Osteoblast (primary cell): Measurements from ENCODE around the gene ELOVL5. TPM values are rescaled to one million over a fixed set of nuclear protein-coding genes. Genes with fewer than 3 reads are reported as not detected.
"Not testable (repeated sequence)": the region's sequence is repeated elsewhere in the genome, so short reads cannot be mapped to it uniquely, and the experiment has no call there.

ENCODE experiments used
- DNase-seq: peaks from one replicate; pipeline ENCODE4 v3.0.0; 2011; ENCODE audit warnings: low spot score, mixed read lengths; ENCODE audit not compliant: insufficient read length; ENCODE audit errors: missing footprints
- H2AFZ ChIP-seq: 2 replicates; pipeline ENCODE4 v1.6.0; 2011; ENCODE audit warnings: mild to moderate bottlenecking, low read length
- H3K27ac ChIP-seq: 2 replicates; pipeline ENCODE4 v1.5.1; 2011; ENCODE audit warnings: mild to moderate bottlenecking, low read depth, low read length, moderate library complexity
- H3K27me3 ChIP-seq: 2 replicates; pipeline ENCODE4 v1.6.0; 2012; ENCODE audit warnings: mild to moderate bottlenecking, control low read depth, inconsistent platforms, low read length, moderate library complexity; ENCODE audit not compliant: insufficient read depth
- H3K36me3 ChIP-seq: 2 replicates; pipeline ENCODE4 v1.5.1; 2011; ENCODE audit warnings: mild to moderate bottlenecking, low read length, control low read depth, moderate library complexity; ENCODE audit not compliant: insufficient read depth
- H3K4me1 ChIP-seq: 2 replicates; pipeline ENCODE4 v1.5.1; 2011; ENCODE audit warnings: mild to moderate bottlenecking, low read length, control low read depth, moderate library complexity; ENCODE audit not compliant: insufficient read depth
- H3K4me2 ChIP-seq: 2 replicates; pipeline ENCODE4 v1.6.0; 2011; ENCODE audit warnings: mild to moderate bottlenecking, low read length; ENCODE audit not compliant: insufficient read depth
- H3K4me3 ChIP-seq: fragments of 200-600 bp; sonication (generic); 3 replicates; pipeline ENCODE4 v1.5.1; 2012; ENCODE audit warnings: mild to moderate bottlenecking, low read length, inconsistent platforms; ENCODE audit not compliant: insufficient read depth
- H3K79me2 ChIP-seq: 2 replicates; pipeline ENCODE4 v1.6.0; 2012; ENCODE audit warnings: mild to moderate bottlenecking, low read length, control low read depth, inconsistent platforms; ENCODE audit not compliant: insufficient read depth
- H3K9me3 ChIP-seq: 2 replicates; pipeline ENCODE4 v1.5.1; 2011; ENCODE audit warnings: low read depth, low read length, control low read depth
- H4K20me1 ChIP-seq: 2 replicates; pipeline ENCODE4 v1.6.0; 2012; ENCODE audit warnings: mild to moderate bottlenecking, low read length, control low read depth; ENCODE audit not compliant: insufficient read depth
- total RNA-seq: library from RNA; depleted of rRNA; stranded (reverse); fragments of >200 nt; gene quantifications from 2 replicates; pipeline ENCODE4 v1.2.3, GENCODE V29; 2012
- TF ChIP-seq, protein P1 (sequence below): IDR thresholded peaks from 2 replicates; pipeline ENCODE4 v1.5.1; 2011; ENCODE audit warnings: mild to moderate bottlenecking, low read depth, low read length, moderate library complexity; ENCODE audit errors: extremely low read depth

The ELOVL5 gene
- total RNA-seq, 1 donor: 75.3 TPM

GRCh38 chr6:53391170-53391569 lies 42.4 kb upstream of the ELOVL5 start:
- H3K36me3 ChIP-seq: no peaks in the 10 kb centered on the region
- no peaks in the 10 kb centered on the region for H3K9me3 ChIP-seq
- no peak overlapping the region for H2AFZ ChIP-seq
- TF ChIP-seq, protein P1, sequence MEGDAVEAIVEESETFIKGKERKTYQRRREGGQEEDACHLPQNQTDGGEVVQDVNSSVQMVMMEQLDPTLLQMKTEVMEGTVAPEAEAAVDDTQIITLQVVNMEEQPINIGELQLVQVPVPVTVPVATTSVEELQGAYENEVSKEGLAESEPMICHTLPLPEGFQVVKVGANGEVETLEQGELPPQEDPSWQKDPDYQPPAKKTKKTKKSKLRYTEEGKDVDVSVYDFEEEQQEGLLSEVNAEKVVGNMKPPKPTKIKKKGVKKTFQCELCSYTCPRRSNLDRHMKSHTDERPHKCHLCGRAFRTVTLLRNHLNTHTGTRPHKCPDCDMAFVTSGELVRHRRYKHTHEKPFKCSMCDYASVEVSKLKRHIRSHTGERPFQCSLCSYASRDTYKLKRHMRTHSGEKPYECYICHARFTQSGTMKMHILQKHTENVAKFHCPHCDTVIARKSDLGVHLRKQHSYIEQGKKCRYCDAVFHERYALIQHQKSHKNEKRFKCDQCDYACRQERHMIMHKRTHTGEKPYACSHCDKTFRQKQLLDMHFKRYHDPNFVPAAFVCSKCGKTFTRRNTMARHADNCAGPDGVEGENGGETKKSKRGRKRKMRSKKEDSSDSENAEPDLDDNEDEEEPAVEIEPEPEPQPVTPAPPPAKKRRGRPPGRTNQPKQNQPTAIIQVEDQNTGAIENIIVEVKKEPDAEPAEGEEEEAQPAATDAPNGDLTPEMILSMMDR: no peak
- H3K79me2 ChIP-seq: no peaks in the 10 kb centered on the region
- H4K20me1 ChIP-seq: no peaks in the 10 kb centered on the region
- H3K4me1 ChIP-seq: no peaks in the 10 kb centered on the region
- no peak for DNase-seq
- no peak overlapping the region for H3K27ac ChIP-seq
- H3K27me3 ChIP-seq: peaks cover 6% of the 10 kb centered on the region
- no peak overlapping the region for H3K4me3 ChIP-seq
- no peak overlapping the region for H3K4me2 ChIP-seq

- H3K4me2 ChIP-seq: no peak overlapping the region
- TF ChIP-seq, protein P1: no peak
- no peak overlapping the region for H2AFZ ChIP-seq
- H3K4me1 ChIP-seq: no peaks in the 10 kb centered on the region
- H4K20me1 ChIP-seq: no peaks in the 10 kb centered on the region
- H3K79me2 ChIP-seq: no peaks in the 10 kb centered on the region
- no peaks in the 10 kb centered on the region for H3K9me3 ChIP-seq
- DNase-seq: no peak
- H3K36me3 ChIP-seq: no peaks in the 10 kb centered on the region
- no peak overlapping the region for H3K27ac ChIP-seq
- no peak overlapping the region for H3K4me3 ChIP-seq
- H3K27me3 ChIP-seq: no peaks in the 10 kb centered on the region
Measured at GRCh38 chr6:53390010-53390409, 41.3 kb upstream of the ELOVL5 start.

DNA sequence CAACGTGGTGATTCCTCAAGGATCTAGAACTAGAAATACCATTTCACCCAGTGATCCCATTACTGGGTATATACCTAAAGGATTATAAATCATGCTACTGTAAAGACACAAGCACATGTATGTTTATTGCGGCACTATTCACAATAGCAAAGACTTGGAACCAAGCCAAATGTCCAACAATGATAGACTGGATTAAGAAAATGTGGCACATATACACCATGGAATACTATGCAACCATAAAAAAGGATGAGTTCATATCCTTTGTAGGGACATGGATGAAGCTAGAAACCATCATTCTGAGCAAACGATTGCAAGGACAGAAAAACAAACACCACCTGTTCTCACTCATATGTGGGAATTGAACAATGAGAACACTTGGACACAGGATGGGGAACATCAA lies 39.9 kb upstream of the ELOVL5 start:
- DNase-seq, H3K4me3 ChIP-seq, H3K4me1 ChIP-seq, H3K36me3 ChIP-seq, H4K20me1 ChIP-seq, H2AFZ ChIP-seq, H3K79me2 ChIP-seq, H3K27ac ChIP-seq, H3K4me2 ChIP-seq, H3K27me3 ChIP-seq, H3K9me3 ChIP-seq: not testable (repeated sequence)

DNA sequence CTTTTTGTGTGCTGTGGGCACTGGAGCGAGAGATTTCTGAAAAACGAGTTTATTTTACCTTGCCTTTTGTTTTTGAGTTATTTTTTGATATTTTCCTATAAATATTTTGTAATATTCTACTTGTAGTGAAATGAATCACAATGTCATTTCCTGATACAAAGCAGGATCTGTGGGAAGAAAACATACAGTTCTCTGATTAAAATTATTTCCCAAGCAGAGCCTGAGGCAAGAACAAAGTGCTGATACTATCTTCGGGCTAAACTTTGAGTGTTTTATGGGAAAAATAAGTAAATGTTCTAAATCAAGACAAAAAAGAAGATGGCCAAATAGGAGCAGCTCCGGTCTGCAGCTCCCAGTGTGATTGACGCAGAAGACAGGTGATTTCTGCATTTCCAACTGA lies 33.7 kb upstream of the ELOVL5 start:
- Histone ChIP-seq H3K4me1 (no peaks in the 10 kb centered on the region), H2AFZ (no peak overlapping the region), H3K9me3 (no peaks in the 10 kb centered on the region), H3K4me3 (no peak overlapping the region), H3K79me2 (no peaks in the 10 kb centered on the region), H4K20me1 (no peaks in the 10 kb centered on the region), H3K4me2 (no peak overlapping the region), H3K36me3 (no peaks in the 10 kb centered on the region), H3K27ac (no peak overlapping the region), H3K27me3 (peaks cover 8% of the 10 kb centered on the region)
- TF ChIP-seq, protein P1: no peak
- DNase-seq: no peak

DNA sequence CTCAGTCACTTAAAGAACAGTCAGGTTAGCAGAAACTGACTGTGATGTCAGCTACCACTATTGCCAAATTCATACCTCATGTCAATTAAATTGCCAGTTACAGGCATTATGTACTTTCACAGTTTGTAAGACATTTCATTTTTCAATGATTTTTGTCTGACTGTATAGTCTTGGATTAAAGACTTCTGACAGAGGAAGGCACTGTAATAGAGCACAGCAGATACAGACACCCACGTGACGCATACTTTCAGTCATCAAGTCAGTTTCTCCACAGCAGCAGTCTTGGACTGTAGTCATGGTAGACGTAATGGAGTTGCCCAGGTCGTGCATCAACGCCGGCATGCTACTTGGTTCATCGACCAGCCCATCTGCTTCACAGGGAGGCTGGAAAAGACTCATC lies 29.5 kb upstream of the ELOVL5 start:
- H3K79me2 ChIP-seq: no peaks in the 10 kb centered on the region

More for the DNA sequence above, 29.5 kb upstream of the ELOVL5 start:
- no peaks in the 10 kb centered on the region for H3K4me1 ChIP-seq
- H3K4me3 ChIP-seq: no peak overlapping the region
- H2AFZ ChIP-seq: no peak overlapping the region
- H3K4me2 ChIP-seq: no peak overlapping the region
- TF ChIP-seq, protein P1: no peak
- H3K9me3 ChIP-seq: no peaks in the 10 kb centered on the region
- peaks cover 26% of the 10 kb centered on the region for H3K27me3 ChIP-seq
- no peak for DNase-seq
- H3K36me3 ChIP-seq: no peaks in the 10 kb centered on the region
- H4K20me1 ChIP-seq: no peaks in the 10 kb centered on the region
- no peak overlapping the region for H3K27ac ChIP-seq
